Mesenchymal stem cell (in vitro differentiated cells and primary cell): ENCODE measurements around the gene BMAL2.

ENCODE experiments used
- DNase-seq: peaks from one replicate; pipeline ENCODE4 v3.0.0-alpha.2; 2013
- H2AFZ ChIP-seq: one replicate; pipeline ENCODE4 v1.6.1; 2013; ENCODE audit warnings: low read depth, mild to moderate bottlenecking, control low read depth, inconsistent platforms, low read length, moderate library complexity
- H2AK5ac ChIP-seq: 2 replicates; pipeline ENCODE4 v1.6.1; 2013; ENCODE audit warnings: low read length, moderate library complexity, mild to moderate bottlenecking, inconsistent platforms; ENCODE audit not compliant: severe bottlenecking
- H2BK120ac ChIP-seq: one replicate; pipeline ENCODE4 v1.6.1; 2013; ENCODE audit warnings: low read depth, mild to moderate bottlenecking, inconsistent platforms, low read length, moderate library complexity
- H2BK12ac ChIP-seq, 2 experiments: one replicate each; pipeline ENCODE4 v1.6.1; 2013; ENCODE audit warnings: inconsistent platforms in 2 of 2, low read length in 2 of 2, mild to moderate bottlenecking in 2 of 2, moderate library complexity in 2 of 2, control low read depth in 1 of 2
- H2BK15ac ChIP-seq: one replicate; pipeline ENCODE4 v1.6.1; 2013; ENCODE audit warnings: mild to moderate bottlenecking, low read depth, inconsistent platforms; ENCODE audit not compliant: poor library complexity, severe bottlenecking
- H2BK5ac ChIP-seq: 2 replicates; pipeline ENCODE4 v1.6.1; 2013; ENCODE audit warnings: low read depth, mild to moderate bottlenecking, low read length, control low read depth, inconsistent platforms; ENCODE audit not compliant: poor library complexity, severe bottlenecking
- H3K14ac ChIP-seq, 2 experiments: one replicate each; pipeline ENCODE4 v1.6.1; 2013; ENCODE audit warnings: inconsistent platforms in 2 of 2, low read length in 2 of 2, control low read depth in 1 of 2, mild to moderate bottlenecking in 1 of 2, moderate library complexity in 1 of 2
- H3K18ac ChIP-seq, 2 experiments: one replicate each; pipeline ENCODE4 v1.6.1; 2013; ENCODE audit warnings: inconsistent platforms in 2 of 2, low read length in 2 of 2, control low read depth in 1 of 2, low read depth in 1 of 2, mild to moderate bottlenecking in 1 of 2
- H3K23ac ChIP-seq, 2 experiments: one replicate each; pipeline ENCODE4 v1.6.1; 2013; ENCODE audit warnings: inconsistent platforms in 2 of 2, low read length in 2 of 2, mild to moderate bottlenecking in 2 of 2, moderate library complexity in 2 of 2, control low read depth in 1 of 2
- H3K27ac ChIP-seq: 2 replicates; pipeline ENCODE4 v1.5.1; 2013; ENCODE audit warnings: mild to moderate bottlenecking, moderate library complexity, low read length, control low read depth, inconsistent platforms; ENCODE audit not compliant: poor library complexity, severe bottlenecking
- H3K27me3 ChIP-seq, 2 experiments: 2 replicates each; pipeline versions ENCODE4 v1.6.1 to v1.7.0; 2013; ENCODE audit warnings: low read length in 2 of 2, mild to moderate bottlenecking in 2 of 2, moderate library complexity in 2 of 2, control low read depth in 1 of 2, inconsistent platforms in 1 of 2; ENCODE audit not compliant: control insufficient read depth in 1 of 2, insufficient read depth in 1 of 2
- H3K36me3 ChIP-seq, 2 experiments: 2 replicates each; pipeline versions ENCODE4 v1.6.1 to v1.7.0; 2013; ENCODE audit warnings: low read length in 2 of 2, control low read depth in 1 of 2, inconsistent platforms in 1 of 2, low read depth in 1 of 2, mild to moderate bottlenecking in 1 of 2; ENCODE audit not compliant: insufficient read depth in 2 of 2, control insufficient read depth in 1 of 2
- H3K4ac ChIP-seq, 2 experiments: one replicate each; pipeline ENCODE4 v1.6.1; 2013; ENCODE audit warnings: inconsistent platforms in 2 of 2, low read length in 2 of 2, mild to moderate bottlenecking in 2 of 2, moderate library complexity in 2 of 2, control low read depth in 1 of 2, low read depth in 1 of 2
- H3K4me1 ChIP-seq: 2 replicates; pipeline ENCODE4 v1.6.1; 2013; ENCODE audit warnings: low read depth, low read length, control low read depth; ENCODE audit not compliant: control insufficient read depth, insufficient read depth
- H3K4me2 ChIP-seq: 2 replicates; pipeline ENCODE4 v1.6.1; 2013; ENCODE audit warnings: low read length, mild to moderate bottlenecking, inconsistent platforms; ENCODE audit not compliant: poor library complexity, severe bottlenecking
- H3K4me3 ChIP-seq, 2 experiments: 2 replicates each; pipeline versions ENCODE4 v1.5.1 to v1.7.0; 2013; ENCODE audit warnings: low read length in 2 of 2, mild to moderate bottlenecking in 2 of 2, control low read depth in 1 of 2, low read depth in 1 of 2; ENCODE audit not compliant: insufficient read depth in 1 of 2
- H3K79me1 ChIP-seq: replicated peaks from 2 replicates; pipeline ENCODE4 v1.6.1; 2013; ENCODE audit warnings: mild to moderate bottlenecking, control low read depth, low read length, inconsistent platforms; ENCODE audit not compliant: poor library complexity, severe bottlenecking
- H3K9ac ChIP-seq: 2 replicates; pipeline ENCODE4 v1.7.0; 2013; ENCODE audit warnings: mild to moderate bottlenecking, low read length, moderate library complexity
- H3K9me3 ChIP-seq: 2 replicates; pipeline ENCODE4 v1.7.0; 2013; ENCODE audit warnings: mild to moderate bottlenecking, low read length; ENCODE audit not compliant: control insufficient read depth
- H4K8ac ChIP-seq: one replicate; pipeline ENCODE4 v1.6.1; 2013; ENCODE audit warnings: inconsistent platforms, mild to moderate bottlenecking, low read length, moderate library complexity
- H4K91ac ChIP-seq: one replicate; pipeline ENCODE4 v1.6.1; 2013; ENCODE audit warnings: mild to moderate bottlenecking, low read length, inconsistent platforms
- WGBS: methylation state at CpG from one replicate; pipeline ENCODE4 v1.1.7; 2013; ENCODE audit warnings: mixed read lengths; 5-methylcytosine and 5-hydroxymethylcytosine counted together

Gene BMAL2

GRCh38 chr12:27347779-27348178, 15.1 kb downstream of the BMAL2 start:
- H2AFZ ChIP-seq = no peak overlapping the region
- H2BK15ac ChIP-seq = no peak overlapping the region
- no peak overlapping the region for H3K4ac ChIP-seq
- 100% methylated on average over 1 of the region's 2 CpGs for WGBS
- H3K27ac ChIP-seq = no peak overlapping the region
- H2BK5ac ChIP-seq = no peak overlapping the region
- no peak for DNase-seq
- H4K91ac ChIP-seq = no peak overlapping the region
- no peak overlapping the region for H3K4me3 ChIP-seq
- no peak overlapping the region for H3K9ac ChIP-seq
- H3K4me2 ChIP-seq = no peak overlapping the region
- H3K23ac ChIP-seq = no peak overlapping the region
- no peaks in the 10 kb centered on the region for H3K36me3 ChIP-seq
- no peaks in the 10 kb centered on the region for H3K4me1 ChIP-seq
- peaks cover 9% of the 10 kb centered on the region for H3K79me1 ChIP-seq
- H3K14ac ChIP-seq = no peak overlapping the region
- no peaks in the 10 kb centered on the region for H3K9me3 ChIP-seq
- no peak overlapping the region for H2AK5ac ChIP-seq
- no peak overlapping the region for H3K18ac ChIP-seq
- no peaks in the 10 kb centered on the region for H3K27me3 ChIP-seq
- H2BK120ac ChIP-seq = no peak overlapping the region
- H2BK12ac ChIP-seq = no peak overlapping the region
- H4K8ac ChIP-seq = no peak overlapping the region

DNA sequence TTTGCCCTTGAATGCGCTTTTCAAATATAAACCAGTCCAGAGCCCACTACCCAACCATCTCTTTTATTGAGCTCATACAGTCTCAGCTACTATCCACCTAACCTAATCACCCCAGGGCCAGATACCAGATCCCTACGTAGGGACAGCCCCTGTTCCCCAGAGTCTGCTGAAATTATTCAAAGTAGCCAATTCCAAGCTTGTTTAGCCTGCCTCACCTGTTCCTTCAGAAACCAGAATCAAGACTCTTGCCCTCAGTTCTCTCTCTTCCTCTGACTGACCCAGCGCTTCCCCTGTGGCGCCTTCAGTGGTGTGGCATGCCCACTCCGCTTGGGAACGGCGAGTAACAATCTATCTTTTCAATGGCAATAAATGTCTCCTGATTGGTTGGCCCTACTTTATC, 18.8 kb downstream of the BMAL2 start:
- H2AK5ac ChIP-seq = no peak overlapping the region
- no peak overlapping the region for H3K18ac ChIP-seq
- H3K4me2 ChIP-seq = no peak overlapping the region
- H3K4ac ChIP-seq = no peak overlapping the region
- H3K27ac ChIP-seq = no peak overlapping the region
- H4K91ac ChIP-seq = no peak overlapping the region
- no peak overlapping the region for H2BK15ac ChIP-seq
- no peak overlapping the region for H2BK12ac ChIP-seq
- H3K27me3 ChIP-seq = no peaks in the 10 kb centered on the region
- no peak overlapping the region for H4K8ac ChIP-seq
- no peak overlapping the region for H3K4me3 ChIP-seq
- 92% methylated on average over 7 of the region's 7 CpGs for WGBS
- H2AFZ ChIP-seq = no peak overlapping the region
- H3K79me1 ChIP-seq = peaks cover 8% of the 10 kb centered on the region
- H3K9ac ChIP-seq = no peak overlapping the region
- no peaks in the 10 kb centered on the region for H3K4me1 ChIP-seq
- no peaks in the 10 kb centered on the region for H3K36me3 ChIP-seq
- H3K23ac ChIP-seq = no peak overlapping the region
- H2BK5ac ChIP-seq = no peak overlapping the region
- no peak for DNase-seq
- no peak overlapping the region for H2BK120ac ChIP-seq
- H3K14ac ChIP-seq = no peak overlapping the region
- H3K9me3 ChIP-seq = no peaks in the 10 kb centered on the region

DNA sequence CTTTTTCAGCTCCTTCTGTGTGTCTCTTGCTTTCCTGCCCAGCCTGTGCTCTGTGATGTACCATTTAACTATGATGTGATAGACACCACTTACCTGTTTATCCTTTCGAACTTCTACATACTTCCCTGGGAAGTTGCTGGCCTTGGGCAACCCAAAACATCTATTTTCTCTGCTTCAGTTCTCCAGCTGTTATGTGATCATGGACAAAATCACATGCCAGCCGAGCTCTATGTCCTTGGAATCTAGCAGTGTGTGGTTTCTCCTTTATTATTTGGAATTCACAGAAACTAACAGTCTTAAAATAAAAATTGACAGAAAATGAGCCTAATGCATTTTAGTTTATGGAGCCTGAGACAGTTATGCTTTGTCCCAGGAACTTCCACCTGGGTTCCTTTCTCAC, 22.9 kb downstream of the BMAL2 start:
- Histone ChIP-seq H3K9me3 (no peaks in the 10 kb centered on the region), H3K79me1 (peaks cover 3% of the 10 kb centered on the region), H3K4me2 (no peak overlapping the region), H2BK5ac (no peak overlapping the region), H3K27ac (no peak overlapping the region), H4K8ac (no peak overlapping the region), H3K4me1 (no peaks in the 10 kb centered on the region), H3K4ac (no peak overlapping the region), H3K9ac (no peak overlapping the region), H3K36me3 (no peaks in the 10 kb centered on the region), H2AFZ (no peak overlapping the region), H4K91ac (no peak overlapping the region), H2BK120ac (no peak overlapping the region), H3K23ac (no peak overlapping the region), H2BK15ac (no peak overlapping the region), H3K14ac (no peak overlapping the region), H3K18ac (no peak overlapping the region), H2AK5ac (no peak overlapping the region), H3K4me3 (no peak overlapping the region), H3K27me3 (no peaks in the 10 kb centered on the region), H2BK12ac (no peak overlapping the region)
- WGBS = 100% methylated on average over 1 of the region's 2 CpGs
- DNase-seq = no peak

DNA sequence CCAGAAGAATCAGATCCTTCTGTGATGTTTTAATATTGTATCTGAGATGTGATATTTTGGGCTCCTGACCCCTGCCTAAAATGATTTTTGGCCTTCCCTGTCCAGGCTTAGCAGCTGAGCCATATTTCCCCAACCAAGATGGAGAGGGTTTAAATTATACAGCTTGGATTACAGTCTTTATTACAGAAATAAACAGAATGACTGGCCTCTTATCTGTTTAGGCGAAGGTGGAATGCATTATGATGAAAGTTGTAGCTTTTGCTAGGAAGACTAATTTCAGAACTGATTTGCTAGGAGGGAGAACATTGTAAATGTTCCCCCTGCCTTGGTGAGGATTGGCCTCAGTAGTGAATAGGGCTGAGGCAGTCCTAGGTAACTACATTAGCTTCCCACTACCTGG, 23.3 kb downstream of the BMAL2 start:
- Histone ChIP-seq H3K79me1 (peaks cover 3% of the 10 kb centered on the region), H3K4me3 (no peak overlapping the region), H2BK120ac (no peak overlapping the region), H4K91ac (no peak overlapping the region), H3K9ac (no peak overlapping the region), H2AFZ (no peak overlapping the region), H3K27ac (no peak overlapping the region), H3K14ac (no peak overlapping the region), H3K23ac (no peak overlapping the region), H2BK12ac (no peak overlapping the region), H4K8ac (no peak overlapping the region), H2BK15ac (no peak overlapping the region), H3K9me3 (no peaks in the 10 kb centered on the region), H3K4ac (no peak overlapping the region), H3K4me1 (no peaks in the 10 kb centered on the region), H3K27me3 (no peaks in the 10 kb centered on the region), H3K36me3 (no peaks in the 10 kb centered on the region), H2BK5ac (no peak overlapping the region), H3K18ac (no peak overlapping the region), H2AK5ac (no peak overlapping the region), H3K4me2 (no peak overlapping the region)
- 69% methylated on average over 1 of the region's 1 CpG for WGBS
- DNase-seq = no peak
